Measurements from ENCODE around the gene RBX1. TPM values are rescaled to one million over a fixed set of nuclear protein-coding genes. Genes with fewer than 3 reads are reported as not detected.

The RBX1 gene
- 37.1 and 50.9 TPM in 2 replicates for total RNA-seq

GRCh38 chr22:40950962-40951794 is at the start of gene RBX1:
Gene RBX1 (plus strand): TSS chr22:40951378. CDS start chr22:40951399, 21 bp downstream.

Other genes with a start within 250 kb of the RBX1 start
- gene SLC25A17, start 132.0 kb upstream of the RBX1 start, total RNA-seq, result 12.8 and 14.4 TPM in 2 replicates
- gene ST13, start 94.7 kb upstream of the RBX1 start, total RNA-seq, result 104 and 144 TPM in 2 replicates
- gene XPNPEP3, start 94.2 kb upstream of the RBX1 start, total RNA-seq, result 8.5 and 9.4 TPM in 2 replicates
- gene DNAJB7, start 89.3 kb upstream of the RBX1 start, total RNA-seq, result not detected in 2 replicates
- 32.7 and 36.6 TPM in 2 replicates for gene EP300, start 141.2 kb downstream of the RBX1 start, total RNA-seq